Measurements from ENCODE around the gene CDIP1. TPM values are rescaled to one million over a fixed set of nuclear protein-coding genes. Genes with fewer than 3 reads are reported as not detected.

CDIP1 gene
- total RNA-seq, 1 experiment from 2014 or later: 49.7 TPM

DNA sequence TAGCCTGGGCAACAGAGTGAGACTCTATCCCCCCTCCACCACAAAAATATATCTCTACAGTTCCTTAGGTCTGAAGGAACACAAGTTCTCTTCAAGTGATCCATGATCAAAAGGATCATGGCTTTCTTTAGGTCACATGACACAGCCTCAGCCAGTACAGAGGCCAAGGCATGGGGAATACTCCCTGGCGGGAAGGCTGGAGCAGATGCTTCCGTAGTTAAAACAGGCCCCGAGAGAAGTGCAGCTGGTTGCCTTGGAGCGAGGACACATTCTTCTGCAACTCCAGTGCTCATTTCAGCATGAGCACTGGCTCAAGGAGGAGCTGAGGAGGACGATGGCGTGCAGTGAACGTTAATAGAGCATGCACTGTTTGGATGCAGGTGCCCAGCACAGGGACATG lies 13.5 kb downstream of the CDIP1 start:
- Histone ChIP-seq H3K23ac (ENCODE audit: insufficient read length, low read depth, low read length) (no peak overlapping the region), H3K4me2 (ENCODE audit: insufficient read depth, insufficient read length, low read length) (no peak overlapping the region), H4K20me1 (ENCODE audit: control insufficient read depth, insufficient read depth, insufficient read length) (no peaks in the 10 kb centered on the region), H4K5ac (ENCODE audit: insufficient read length, low read depth, low read length) (no peak overlapping the region), H3T11ph (ENCODE audit: low read length) (no peak overlapping the region), H3K56ac (ENCODE audit: insufficient read length, low read depth, low read length) (no peak overlapping the region), H2BK15ac (ENCODE audit: low read depth, low read length) (no peak overlapping the region), H3K9ac (ENCODE audit: extremely low read depth, insufficient read length, low read length) (no peak overlapping the region), H2BK12ac (ENCODE audit: insufficient read length, low read depth, low read length) (no peak overlapping the region), H2BK5ac (ENCODE audit: insufficient read length, low read length) (no peak overlapping the region), H2AFZ (ENCODE audit: low read length) (no peak overlapping the region), H2BK120ac (ENCODE audit: low read depth, low read length, poor library complexity, severe bottlenecking) (no peak overlapping the region), H4K8ac (replicated peaks; ENCODE audit: insufficient read length, low read depth, low read length) (no peak overlapping the region), H3K27me3 (ENCODE audit: insufficient read depth, low read length) (no peaks in the 10 kb centered on the region), H3K79me1 (ENCODE audit: insufficient read depth, low read depth, low read length, poor library complexity, severe bottlenecking) (no peaks in the 10 kb centered on the region), H3K27ac (ENCODE audit: insufficient read length, low read depth, low read length) (no peak overlapping the region), H3K79me2 (ENCODE audit: insufficient read depth, low read length) (0 out of 2 replicates have a peak, but pooled peaks cover 2% of the 10 kb centered on the region), H4K91ac (ENCODE audit: insufficient read length, low read depth, low read length) (no peak overlapping the region), H3K4me1 (ENCODE audit: insufficient read depth, low read length) (peaks cover 7% of the 10 kb centered on the region; the same call in 1 of the 2 replicates), H3K14ac (ENCODE audit: insufficient read depth, low read length) (no peak overlapping the region), H3K23me2 (ENCODE audit: insufficient read length, low read depth, low read length, poor library complexity, severe bottlenecking) (no peaks in the 10 kb centered on the region), H2BK20ac (ENCODE audit: low read depth, low read length, poor library complexity, severe bottlenecking) (no peak overlapping the region), H2AK5ac (ENCODE audit: insufficient read length, low read length) (no peak overlapping the region), H3K9me3 (ENCODE audit: control insufficient read depth, low read depth, low read length) (no peaks in the 10 kb centered on the region), H3K4ac (ENCODE audit: low read depth, low read length) (no peak overlapping the region), H3K18ac (ENCODE audit: insufficient read length, low read depth, low read length) (no peak overlapping the region)
- Mint-ChIP-seq H3K9me3 (no peaks in the 10 kb centered on the region), H3K27ac (no peak overlapping the region), H3K27me3 (ENCODE audit: low read depth) (peaks cover 2% of the 10 kb centered on the region; the same call in 1 of the 2 replicates), H3K4me3 (no peak overlapping the region), H3K36me3 (ENCODE audit: insufficient read depth in 1 of 3, low read depth in 3 of 3) (peaks cover 0 to 7% (median 0%) of the 10 kb centered on the region in 3 experiments; a peak in 3 of 7 replicates), H3K4me1 (peaks cover 45 to 61% of the 10 kb centered on the region in 2 experiments)
- DNase-seq: no peak
- WGBS (ENCODE audit: extremely low coverage, insufficient read length, low lambda C conversion rate): no CpG with 5 or more reads among the region's 7 CpGs
- TF ChIP-seq, protein P1, sequence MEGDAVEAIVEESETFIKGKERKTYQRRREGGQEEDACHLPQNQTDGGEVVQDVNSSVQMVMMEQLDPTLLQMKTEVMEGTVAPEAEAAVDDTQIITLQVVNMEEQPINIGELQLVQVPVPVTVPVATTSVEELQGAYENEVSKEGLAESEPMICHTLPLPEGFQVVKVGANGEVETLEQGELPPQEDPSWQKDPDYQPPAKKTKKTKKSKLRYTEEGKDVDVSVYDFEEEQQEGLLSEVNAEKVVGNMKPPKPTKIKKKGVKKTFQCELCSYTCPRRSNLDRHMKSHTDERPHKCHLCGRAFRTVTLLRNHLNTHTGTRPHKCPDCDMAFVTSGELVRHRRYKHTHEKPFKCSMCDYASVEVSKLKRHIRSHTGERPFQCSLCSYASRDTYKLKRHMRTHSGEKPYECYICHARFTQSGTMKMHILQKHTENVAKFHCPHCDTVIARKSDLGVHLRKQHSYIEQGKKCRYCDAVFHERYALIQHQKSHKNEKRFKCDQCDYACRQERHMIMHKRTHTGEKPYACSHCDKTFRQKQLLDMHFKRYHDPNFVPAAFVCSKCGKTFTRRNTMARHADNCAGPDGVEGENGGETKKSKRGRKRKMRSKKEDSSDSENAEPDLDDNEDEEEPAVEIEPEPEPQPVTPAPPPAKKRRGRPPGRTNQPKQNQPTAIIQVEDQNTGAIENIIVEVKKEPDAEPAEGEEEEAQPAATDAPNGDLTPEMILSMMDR (conservative IDR thresholded peaks at IDR 0.05): no peak
